ENCODE data around the gene MTMR3.

- TF ChIP-seq, protein P1, sequence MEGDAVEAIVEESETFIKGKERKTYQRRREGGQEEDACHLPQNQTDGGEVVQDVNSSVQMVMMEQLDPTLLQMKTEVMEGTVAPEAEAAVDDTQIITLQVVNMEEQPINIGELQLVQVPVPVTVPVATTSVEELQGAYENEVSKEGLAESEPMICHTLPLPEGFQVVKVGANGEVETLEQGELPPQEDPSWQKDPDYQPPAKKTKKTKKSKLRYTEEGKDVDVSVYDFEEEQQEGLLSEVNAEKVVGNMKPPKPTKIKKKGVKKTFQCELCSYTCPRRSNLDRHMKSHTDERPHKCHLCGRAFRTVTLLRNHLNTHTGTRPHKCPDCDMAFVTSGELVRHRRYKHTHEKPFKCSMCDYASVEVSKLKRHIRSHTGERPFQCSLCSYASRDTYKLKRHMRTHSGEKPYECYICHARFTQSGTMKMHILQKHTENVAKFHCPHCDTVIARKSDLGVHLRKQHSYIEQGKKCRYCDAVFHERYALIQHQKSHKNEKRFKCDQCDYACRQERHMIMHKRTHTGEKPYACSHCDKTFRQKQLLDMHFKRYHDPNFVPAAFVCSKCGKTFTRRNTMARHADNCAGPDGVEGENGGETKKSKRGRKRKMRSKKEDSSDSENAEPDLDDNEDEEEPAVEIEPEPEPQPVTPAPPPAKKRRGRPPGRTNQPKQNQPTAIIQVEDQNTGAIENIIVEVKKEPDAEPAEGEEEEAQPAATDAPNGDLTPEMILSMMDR (IDR thresholded peaks at IDR 0.05), result no peak
- TF ChIP-seq EZH2phosphoT487 (IDR thresholded peaks at IDR 0.05) (no peak), EZH2 (IDR thresholded peaks at IDR 0.05) (no peak)
Measured at GRCh38 chr22:30047364-30047738, 164.4 kb downstream of the MTMR3 start.

All from neural progenitor cell (in vitro differentiated cells).